ENCODE data around the gene OR51E2. TPM values are rescaled to one million over a fixed set of nuclear protein-coding genes. Genes with fewer than 3 reads are reported as not detected.

The OR51E2 gene
- total RNA-seq, 1 experiment from 2014 or later, result not detected

GRCh38 chr11:4641501-4641900, 56.2 kb downstream of the OR51E2 start:
- H3K9me2 ChIP-seq (replicated peaks; ENCODE audit: low read length), result no peaks in the 10 kb centered on the region
- no peak overlapping the region for H3K4me2 ChIP-seq (ENCODE audit: low read length)
- H3K4me1 ChIP-seq (ENCODE audit: insufficient read depth, low read length), result no peaks in the 10 kb centered on the region
- no TSS peak for BruUV-seq (replicated peaks)
- no peak overlapping the region for H3K9ac ChIP-seq (ENCODE audit: low read length)
- no peaks in the 10 kb centered on the region for H3K9me3 ChIP-seq (ENCODE audit: low read length)
- ATAC-seq (no peak), DNase-seq (no peak)
- H3K36me3 ChIP-seq (ENCODE audit: low read depth, low read length), result no peaks in the 10 kb centered on the region
- H3K4me3 ChIP-seq (ENCODE audit: low read length), result no peak overlapping the region
- H3K27me3 ChIP-seq (ENCODE audit: low read length), result peaks cover 4% of the 10 kb centered on the region; the same call in 1 of the 2 replicates
- no peak for TF ChIP-seq EZH2phosphoT487 (IDR thresholded peaks at IDR 0.05; ENCODE audit: borderline replicate concordance, low read length)
- TF ChIP-seq EZH2 (IDR thresholded peaks at IDR 0.05; ENCODE audit: low read length, unreplicated experiment), result no peak
- no peak overlapping the region for H3K27ac ChIP-seq (ENCODE audit: low read length)
- H2AFZ ChIP-seq (ENCODE audit: low read length), result no peak overlapping the region
- intact Hi-C loops (cut with micrococcal nuclease), result no loop called here
- ChIA-PET POLR2A (ENCODE audit: unreplicated experiment) (no interaction called here), CTCF (no interaction called here)
- no peaks in the 10 kb centered on the region for H4K20me1 ChIP-seq (ENCODE audit: low read length)
- H3F3A ChIP-seq (ENCODE audit: low read length, unreplicated experiment), result no peaks in the 10 kb centered on the region
- H3K79me2 ChIP-seq (ENCODE audit: low read length), result no peaks in the 10 kb centered on the region

GRCh38 chr11:4639931-4640330, 57.7 kb downstream of the OR51E2 start:
- H3K4me2 ChIP-seq (ENCODE audit: low read length), result no peak overlapping the region
- H3K9ac ChIP-seq (ENCODE audit: low read length), result no peak overlapping the region
- CTCF ChIA-PET, result no interaction called here
- H3K9me3 ChIP-seq (ENCODE audit: low read length), result no peaks in the 10 kb centered on the region
- no peaks in the 10 kb centered on the region for H4K20me1 ChIP-seq (ENCODE audit: low read length)
- DNase-seq (no peak), ATAC-seq (no peak)
- H3K36me3 ChIP-seq (ENCODE audit: low read depth, low read length), result no peaks in the 10 kb centered on the region
- no peak overlapping the region for H3K27ac ChIP-seq (ENCODE audit: low read length)
- POLR2A ChIA-PET (ENCODE audit: unreplicated experiment), result no interaction called here
- H3K4me1 ChIP-seq (ENCODE audit: insufficient read depth, low read length), result no peaks in the 10 kb centered on the region
- H3K9me2 ChIP-seq (replicated peaks; ENCODE audit: low read length), result no peaks in the 10 kb centered on the region
- no peaks in the 10 kb centered on the region for H3K79me2 ChIP-seq (ENCODE audit: low read length)
- no peak overlapping the region for H2AFZ ChIP-seq (ENCODE audit: low read length)
- H3K4me3 ChIP-seq (ENCODE audit: low read length), result no peak overlapping the region
- no peaks in the 10 kb centered on the region for H3F3A ChIP-seq (ENCODE audit: low read length, unreplicated experiment)
- no TSS peak for BruUV-seq (replicated peaks)
- intact Hi-C loops (cut with micrococcal nuclease), result no loop called here
- no peaks in the 10 kb centered on the region; the same call in 1 of the 2 replicates for H3K27me3 ChIP-seq (ENCODE audit: low read length)
- no peak for TF ChIP-seq EZH2phosphoT487 (IDR thresholded peaks at IDR 0.05; ENCODE audit: borderline replicate concordance, low read length)
- no peak for TF ChIP-seq EZH2 (IDR thresholded peaks at IDR 0.05; ENCODE audit: low read length, unreplicated experiment)
- TF ChIP-seq CTCF (conservative IDR thresholded peaks at IDR 0.05; ENCODE audit: low read depth, low read length), result no peak

GRCh38 chr11:4637662-4638047, 60.0 kb downstream of the OR51E2 start:
- no peak overlapping the region for H3K9ac ChIP-seq (ENCODE audit: low read length)
- DNase-seq (no peak), ATAC-seq (no peak)
- ChIA-PET CTCF (no interaction called here), POLR2A (ENCODE audit: unreplicated experiment) (no interaction called here)
- intact Hi-C loops (cut with micrococcal nuclease), result loop anchor here (1.0 kb wide), 1 partner anchor 367 kb away; no protein-coding TSS in a partner anchor
- H3K27ac ChIP-seq (ENCODE audit: low read length), result no peak overlapping the region
- H3K4me1 ChIP-seq (ENCODE audit: insufficient read depth, low read length), result no peaks in the 10 kb centered on the region
- H3K4me3 ChIP-seq (ENCODE audit: low read length), result no peak overlapping the region
- no peaks in the 10 kb centered on the region for H3F3A ChIP-seq (ENCODE audit: low read length, unreplicated experiment)
- H3K36me3 ChIP-seq (ENCODE audit: low read depth, low read length), result no peaks in the 10 kb centered on the region
- no peaks in the 10 kb centered on the region for H3K79me2 ChIP-seq (ENCODE audit: low read length)
- TF ChIP-seq EZH2 (IDR thresholded peaks at IDR 0.05; ENCODE audit: low read length, unreplicated experiment) (no peak), CTCF (conservative IDR thresholded peaks at IDR 0.05; ENCODE audit: low read depth, low read length) (no peak), EZH2phosphoT487 (IDR thresholded peaks at IDR 0.05; ENCODE audit: borderline replicate concordance, low read length) (no peak)
- no peaks in the 10 kb centered on the region for H3K9me3 ChIP-seq (ENCODE audit: low read length)
- no peaks in the 10 kb centered on the region for H4K20me1 ChIP-seq (ENCODE audit: low read length)
- no peak overlapping the region for H2AFZ ChIP-seq (ENCODE audit: low read length)
- H3K9me2 ChIP-seq (replicated peaks; ENCODE audit: low read length), result no peaks in the 10 kb centered on the region
- no peaks in the 10 kb centered on the region; the same call in 1 of the 2 replicates for H3K27me3 ChIP-seq (ENCODE audit: low read length)
- no peak overlapping the region for H3K4me2 ChIP-seq (ENCODE audit: low read length)
- BruUV-seq (replicated peaks), result no TSS peak
